Retinal pigment epithelial cell (primary cell): Measurements from ENCODE around the gene GLCE.

Source experiments
- DNase-seq: peaks from one replicate; pipeline ENCODE4 v3.0.0-alpha.2; 2010; ENCODE audit warnings: low read depth
- H3K4me3 ChIP-seq: 2 replicates; pipeline ENCODE4 v1.5.1; 2011; ENCODE audit warnings: mild to moderate bottlenecking, low read length, control low read depth, moderate library complexity
- CTCF ChIP-seq: conservative IDR thresholded peaks from 2 replicates; pipeline ENCODE4 v1.5.1; 2011; ENCODE audit warnings: low read depth, low read length, control low read depth, inconsistent platforms

Gene GLCE

GRCh38 chr15:69119683-69120395, 40.6 kb upstream of the GLCE start:
- H3K4me3 ChIP-seq, result no peak overlapping the region
- DNase-seq, result no peak

GRCh38 chr15:69120732-69121131, 39.7 kb upstream of the GLCE start:
- DNase-seq, result no peak
- no peak for TF ChIP-seq CTCF
- H3K4me3 ChIP-seq, result no peak overlapping the region

More at GRCh38 chr15:69119683-69120395, 40.6 kb upstream of the GLCE start:
- TF ChIP-seq CTCF, result no peak

DNA sequence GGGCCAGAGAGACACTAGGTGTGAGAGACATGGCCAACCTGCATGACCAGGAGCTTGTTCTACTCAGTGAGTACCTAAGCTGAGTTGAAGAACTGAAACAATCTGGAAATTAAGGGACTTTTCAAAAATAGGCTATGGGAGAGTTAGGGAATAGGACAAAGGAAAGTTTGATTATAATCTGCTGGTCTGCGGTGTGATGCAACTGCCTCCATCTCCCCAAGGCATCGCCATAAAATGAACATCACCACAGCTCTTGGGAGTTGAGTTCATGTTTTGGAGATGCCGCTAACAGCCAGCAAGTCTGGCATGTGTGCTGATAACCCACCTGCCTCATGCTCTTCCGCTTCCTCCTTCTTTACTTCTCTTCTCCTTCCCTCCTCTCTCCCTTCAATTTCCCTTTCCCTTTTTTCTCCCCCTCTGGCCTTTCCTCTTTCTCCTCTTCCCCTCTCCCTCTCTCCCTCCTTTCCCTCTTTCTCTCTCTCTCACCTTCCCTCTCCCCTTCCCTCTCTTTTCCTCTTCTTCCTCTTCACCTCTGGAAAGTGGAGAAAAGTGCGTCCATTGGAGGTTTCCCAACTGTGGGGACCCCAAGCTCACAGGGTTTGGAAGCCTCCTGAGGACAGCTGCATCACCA, 39.1 kb upstream of the GLCE start:
- no peak for DNase-seq
- H3K4me3 ChIP-seq, result no peak overlapping the region
- TF ChIP-seq CTCF, result no peak

GRCh38 chr15:69125236-69125635, 35.2 kb upstream of the GLCE start:
- no peak for TF ChIP-seq CTCF
- no peak for DNase-seq
- H3K4me3 ChIP-seq, result no peak overlapping the region

DNA sequence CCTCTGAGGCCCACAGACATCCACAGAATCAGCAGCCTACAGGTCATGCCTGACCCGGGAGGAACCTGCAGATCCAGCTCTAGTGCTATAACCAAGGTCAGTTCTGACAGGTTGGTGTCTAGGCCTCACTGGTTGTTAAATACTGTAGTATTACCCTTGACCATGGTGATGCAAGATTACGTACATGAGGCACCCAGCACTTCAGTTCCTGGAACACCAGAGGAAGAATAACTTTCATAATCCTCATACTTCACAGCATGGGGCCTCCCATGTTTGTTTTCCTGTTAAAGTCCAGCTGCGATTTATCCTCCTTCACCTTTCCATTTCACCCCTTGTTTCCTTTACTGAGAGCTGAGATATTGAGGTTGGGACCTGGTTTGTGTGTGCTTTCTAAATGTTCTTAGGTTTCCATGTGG, 34.4 kb upstream of the GLCE start:
- no peak for TF ChIP-seq CTCF
- no peak for DNase-seq
- no peak overlapping the region for H3K4me3 ChIP-seq

DNA sequence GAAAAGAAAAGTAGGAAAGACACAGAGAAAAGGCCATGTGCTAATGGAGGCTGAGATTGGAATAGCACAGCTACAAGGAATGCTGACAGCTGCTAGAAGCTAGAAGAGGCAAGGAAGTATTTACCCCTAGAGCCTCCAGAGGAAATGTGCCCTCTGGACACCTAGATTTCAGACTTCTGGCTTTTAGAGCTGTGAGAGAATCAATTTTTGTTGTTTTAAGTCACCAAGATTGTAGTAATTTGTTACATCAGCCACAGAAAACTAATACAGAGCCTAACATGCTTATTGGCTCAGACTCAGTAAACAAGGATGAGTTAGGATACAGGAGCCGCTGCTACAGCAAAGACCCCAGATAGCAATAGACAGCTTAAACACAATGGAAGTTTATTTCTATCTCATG, 33.1 kb upstream of the GLCE start:
- no peak for DNase-seq
- no peak overlapping the region for H3K4me3 ChIP-seq
- TF ChIP-seq CTCF, result no peak

DNA sequence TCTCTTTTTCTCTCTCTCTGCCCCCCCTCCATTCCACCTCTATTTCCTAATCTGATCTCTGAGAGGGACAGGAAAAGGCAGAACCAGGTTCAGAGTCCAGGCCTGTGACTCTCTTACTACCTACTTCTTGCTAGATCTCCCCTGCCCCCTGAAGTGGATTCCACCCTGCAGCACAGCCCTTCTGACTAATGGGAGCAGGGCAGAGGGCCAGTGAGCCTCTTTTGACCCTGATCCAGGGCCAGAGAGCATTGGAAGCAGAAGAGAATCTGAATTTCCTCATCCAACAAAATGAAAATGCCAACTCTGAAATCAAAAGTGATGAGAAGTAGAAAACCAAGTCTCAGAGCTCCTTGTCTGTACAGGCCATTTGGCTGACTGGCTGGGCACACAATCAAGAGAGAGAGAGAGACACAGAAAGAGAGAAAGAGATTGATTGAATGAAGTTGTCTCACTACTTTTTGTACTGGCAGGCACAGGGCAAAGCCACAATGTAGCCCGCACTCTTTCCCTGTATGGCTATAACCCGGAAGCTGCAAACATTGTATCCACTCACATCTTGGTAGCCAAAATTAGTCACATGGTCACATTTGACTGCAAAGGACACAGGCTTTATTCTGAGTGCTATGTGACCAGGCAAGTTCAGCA, 31.6 kb upstream of the GLCE start:
- DNase-seq, result no peak
- no peak overlapping the region for H3K4me3 ChIP-seq
- TF ChIP-seq CTCF, result no peak
